Stimulated activated CD4-positive, alpha-beta T cell treated with anti-CD3 and anti-CD28 coated beads, Interleukin-15, amount 100 ng/mL, for 48 hours (primary cell): ENCODE measurements around the gene ADAP1.

Source experiments
- DNase-seq, 2 donors: peaks; one replicate each; pipeline ENCODE4 v3.0.0-alpha.2; 2020; ENCODE audit warnings: low read depth in 2 of 2

ADAP1 gene

GRCh38 chr7:988426-988911, 34.0 kb upstream of the ADAP1 start:
- no peak for DNase-seq

GRCh38 chr7:987909-988308, 33.4 kb upstream of the ADAP1 start:
- no peak for DNase-seq

- no peak for DNase-seq
Measured at GRCh38 chr7:986766-987751, 32.6 kb upstream of the ADAP1 start.

GRCh38 chr7:985915-986741, 31.6 kb upstream of the ADAP1 start:
- DNase-seq, result no peak

GRCh38 chr7:985127-985416, 30.6 kb upstream of the ADAP1 start:
- DNase-seq, result no peak

- DNase-seq, result no peak
Measured at GRCh38 chr7:984361-985126, 30.1 kb upstream of the ADAP1 start.

GRCh38 chr7:983616-984071, 29.2 kb upstream of the ADAP1 start:
- DNase-seq, result no peak

GRCh38 chr7:983004-983615, 28.6 kb upstream of the ADAP1 start, which contains the start of gene CYP2W1:
CYP2W1 (plus strand) TSS chr7:983181; CDS start chr7:983212, 31 bp downstream.
- no peak for DNase-seq

GRCh38 chr7:982511-983003, 28.1 kb upstream of the ADAP1 start:
- DNase-seq, result no peak

- no peak for DNase-seq
Measured at GRCh38 chr7:981793-982510, 27.5 kb upstream of the ADAP1 start.

GRCh38 chr7:979886-980571, 25.5 kb upstream of the ADAP1 start:
- DNase-seq, result no peak

- DNase-seq, result no peak
Measured at GRCh38 chr7:979151-979550, 24.7 kb upstream of the ADAP1 start.

GRCh38 chr7:978416-979091, 24.1 kb upstream of the ADAP1 start:
- no peak for DNase-seq

- no peak for DNase-seq
Measured at GRCh38 chr7:978049-978346, 23.5 kb upstream of the ADAP1 start.

GRCh38 chr7:977326-978048, 23.0 kb upstream of the ADAP1 start:
- no peak for DNase-seq

GRCh38 chr7:976901-977325, 22.4 kb upstream of the ADAP1 start:
- no peak for DNase-seq

- DNase-seq, result no peak
Measured at GRCh38 chr7:975702-976473, 21.4 kb upstream of the ADAP1 start.
